Keratinocyte (primary cell): Measurements from ENCODE around the gene LPA. TPM values are rescaled to one million over a fixed set of nuclear protein-coding genes. Genes with fewer than 3 reads are reported as not detected.
"Not testable (repeated sequence)": the region's sequence is repeated elsewhere in the genome, so short reads cannot be mapped to it uniquely, and the experiment has no call there.

ENCODE experiments used
- DNase-seq: peaks from one replicate; pipeline ENCODE4 v3.0.0-alpha.2; 2011; ENCODE audit warnings: low read depth, missing footprints, low spot score
- FAIRE-seq: peaks from 2 replicates; lab custom pipeline; 2011; peaks lifted over from hg19 to GRCh38; lab: Jason Lieb, UNC
- H2AFZ ChIP-seq: 2 replicates; pipeline ENCODE4 v1.6.0; 2012; ENCODE audit warnings: low read length, control low read depth, inconsistent platforms; ENCODE audit not compliant: control insufficient read depth
- H3K27ac ChIP-seq: 2 replicates; pipeline ENCODE4 v1.5.1; 2011; ENCODE audit warnings: low read length; ENCODE audit not compliant: control insufficient read depth, insufficient read depth
- H3K27me3 ChIP-seq: 3 replicates; pipeline ENCODE4 v1.6.0; 2011; ENCODE audit warnings: low read length; ENCODE audit not compliant: control insufficient read depth, insufficient read depth; ENCODE audit errors: extremely low read depth
- H3K36me3 ChIP-seq, 2 experiments: 2 replicates in 1 of 2; 3 replicates in 1 of 2; pipeline ENCODE4 v1.5.1; 2011; ENCODE audit warnings: low read length in 2 of 2, mild to moderate bottlenecking in 1 of 2; ENCODE audit not compliant: control insufficient read depth in 2 of 2, insufficient read depth in 2 of 2; ENCODE audit errors: extremely low read depth in 1 of 2
- H3K4me1 ChIP-seq: 3 replicates; pipeline ENCODE4 v1.5.1; 2011; ENCODE audit warnings: low read length; ENCODE audit not compliant: control insufficient read depth, insufficient read depth; ENCODE audit errors: extremely low read depth
- H3K4me2 ChIP-seq: 3 replicates; pipeline ENCODE4 v1.6.0; 2011; ENCODE audit warnings: low read depth, low read length; ENCODE audit not compliant: control insufficient read depth, insufficient read depth; ENCODE audit errors: extremely low read depth
- H3K4me3 ChIP-seq, 3 experiments: fragments of 200-600 bp in 1 of 3; sonication (generic) in 1 of 3; 2 replicates in 2 of 3; 3 replicates in 1 of 3; pipeline ENCODE4 v1.5.1; 2011 to 2016; ENCODE audit warnings: low read length in 3 of 3, mild to moderate bottlenecking in 3 of 3, control low read depth in 2 of 3, inconsistent platforms in 1 of 3, low read depth in 1 of 3, mixed read lengths in 1 of 3, mixed run types in 1 of 3, moderate library complexity in 1 of 3; ENCODE audit not compliant: control insufficient read depth in 2 of 3, insufficient read depth in 2 of 3; ENCODE audit errors: extremely low read depth in 1 of 3
- H3K79me2 ChIP-seq: 2 replicates; pipeline ENCODE4 v1.6.0; 2012; ENCODE audit warnings: low read length; ENCODE audit not compliant: control insufficient read depth, insufficient read depth
- H3K9ac ChIP-seq: 3 replicates; pipeline ENCODE4 v1.6.0; 2011; ENCODE audit warnings: low read length; ENCODE audit not compliant: control insufficient read depth, insufficient read depth; ENCODE audit errors: extremely low read depth
- H3K9me1 ChIP-seq: 3 replicates; pipeline ENCODE4 v1.6.0; 2011; ENCODE audit warnings: low read length; ENCODE audit not compliant: control insufficient read depth, insufficient read depth; ENCODE audit errors: extremely low read depth
- H3K9me3 ChIP-seq: 2 replicates; pipeline ENCODE4 v1.5.1; 2012; ENCODE audit warnings: low read depth, low read length; ENCODE audit not compliant: control insufficient read depth
- H4K20me1 ChIP-seq: 3 replicates; pipeline ENCODE4 v1.6.0; 2011; ENCODE audit warnings: low read length; ENCODE audit not compliant: control insufficient read depth, insufficient read depth; ENCODE audit errors: extremely low read depth
- EZH2 ChIP-seq: IDR thresholded peaks from one replicate; pipeline ENCODE4 v1.6.1; 2012; ENCODE audit warnings: inconsistent platforms, mild to moderate bottlenecking, low read length, moderate library complexity
- dilution Hi-C: fragments of 300-500 bp; cut with MboI; formaldehyde crosslinking; loops from one replicate; pipeline ENCODE4 v1.7.0; 2020; ENCODE audit warnings: low sequenced_read_pairs; ENCODE audit not compliant: extremely low pct_ligation_motif_present
- polyA plus RNA-seq, 5 experiments: library from polyadenylated mRNA; depleted of rRNA in 3 of 5; stranded (reverse) in 3 of 5; stranded (forward) in 1 of 5; unstranded in 1 of 5; fragments of >200 nt; gene quantifications; 1 replicate in 1 of 5; 2 replicates in 3 of 5; 3 replicates in 1 of 5; pipeline versions ENCODE4 v1.2.1 to v1.2.3, GENCODE V29; 2011 to 2012; ENCODE audit warnings: missing spikeins in 2 of 5, low read depth in 1 of 5, low replicate concordance in 1 of 5
- TF ChIP-seq, protein P1 (sequence below), 3 experiments: IDR thresholded peaks in 1 of 3; conservative IDR thresholded peaks in 1 of 3; optimal IDR thresholded peaks in 1 of 3; 2 replicates in 2 of 3; 3 replicates in 1 of 3; pipeline versions ENCODE3 to v1.5.1; 2011; ENCODE audit warnings: low read length in 3 of 3, mild to moderate bottlenecking in 3 of 3, moderate library complexity in 2 of 3, control low read depth in 1 of 3, inconsistent platforms in 1 of 3; ENCODE audit not compliant: insufficient read depth in 2 of 3; ENCODE audit errors: extremely low read depth in 1 of 3

LPA gene
- polyA plus RNA-seq, 1 donor (not counting 4 experiments of a cell fraction or from before 2014, with no cell fraction given) = not detected

DNA sequence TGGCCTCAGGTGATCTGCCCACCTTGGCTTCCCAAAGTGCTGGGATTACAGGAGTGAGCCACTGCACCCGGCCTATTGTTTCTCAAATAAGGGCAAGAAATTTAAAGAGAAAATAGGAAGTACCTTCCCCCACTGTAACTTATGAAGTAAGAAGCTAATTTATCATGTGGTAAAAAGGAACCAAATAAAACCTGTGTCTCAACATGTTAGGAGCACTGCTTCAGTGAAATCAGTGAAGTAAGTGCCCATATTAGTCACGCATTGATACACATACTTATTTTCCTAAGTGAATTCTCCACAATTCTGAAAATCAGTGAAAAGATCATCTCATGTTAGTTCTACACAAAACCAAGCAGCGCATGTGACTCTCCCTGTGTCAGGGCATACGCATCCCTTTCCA is 14.2 kb upstream of the LPA start:
- H3K79me2 ChIP-seq = no peaks in the 10 kb centered on the region
- H3K4me1 ChIP-seq = no peaks in the 10 kb centered on the region
- H3K9me3 ChIP-seq = no peaks in the 10 kb centered on the region
- H2AFZ ChIP-seq = no peak overlapping the region
- no peak for FAIRE-seq
- H3K9me1 ChIP-seq = no peaks in the 10 kb centered on the region
- H3K36me3 ChIP-seq = no peaks in the 10 kb centered on the region
- no peak for DNase-seq
- H3K4me2 ChIP-seq = no peak overlapping the region
- no peaks in the 10 kb centered on the region for H4K20me1 ChIP-seq
- peaks cover 11% of the 10 kb centered on the region for H3K27me3 ChIP-seq
- TF ChIP-seq, protein P1, sequence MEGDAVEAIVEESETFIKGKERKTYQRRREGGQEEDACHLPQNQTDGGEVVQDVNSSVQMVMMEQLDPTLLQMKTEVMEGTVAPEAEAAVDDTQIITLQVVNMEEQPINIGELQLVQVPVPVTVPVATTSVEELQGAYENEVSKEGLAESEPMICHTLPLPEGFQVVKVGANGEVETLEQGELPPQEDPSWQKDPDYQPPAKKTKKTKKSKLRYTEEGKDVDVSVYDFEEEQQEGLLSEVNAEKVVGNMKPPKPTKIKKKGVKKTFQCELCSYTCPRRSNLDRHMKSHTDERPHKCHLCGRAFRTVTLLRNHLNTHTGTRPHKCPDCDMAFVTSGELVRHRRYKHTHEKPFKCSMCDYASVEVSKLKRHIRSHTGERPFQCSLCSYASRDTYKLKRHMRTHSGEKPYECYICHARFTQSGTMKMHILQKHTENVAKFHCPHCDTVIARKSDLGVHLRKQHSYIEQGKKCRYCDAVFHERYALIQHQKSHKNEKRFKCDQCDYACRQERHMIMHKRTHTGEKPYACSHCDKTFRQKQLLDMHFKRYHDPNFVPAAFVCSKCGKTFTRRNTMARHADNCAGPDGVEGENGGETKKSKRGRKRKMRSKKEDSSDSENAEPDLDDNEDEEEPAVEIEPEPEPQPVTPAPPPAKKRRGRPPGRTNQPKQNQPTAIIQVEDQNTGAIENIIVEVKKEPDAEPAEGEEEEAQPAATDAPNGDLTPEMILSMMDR (optimal IDR thresholded peaks at IDR 0.05 in 1 of 3, IDR thresholded peaks at IDR 0.05 in 1 of 3, conservative IDR thresholded peaks at IDR 0.05 in 1 of 3; ENCODE audit: extremely low read depth in 1 of 3, insufficient read depth in 2 of 3, low read length in 3 of 3) = no peak
- no peak for TF ChIP-seq EZH2
- H3K27ac ChIP-seq = no peak overlapping the region
- H3K4me3 ChIP-seq = no peak overlapping the region
- dilution Hi-C loops = no loop called here
- H3K9ac ChIP-seq = no peak overlapping the region

DNA sequence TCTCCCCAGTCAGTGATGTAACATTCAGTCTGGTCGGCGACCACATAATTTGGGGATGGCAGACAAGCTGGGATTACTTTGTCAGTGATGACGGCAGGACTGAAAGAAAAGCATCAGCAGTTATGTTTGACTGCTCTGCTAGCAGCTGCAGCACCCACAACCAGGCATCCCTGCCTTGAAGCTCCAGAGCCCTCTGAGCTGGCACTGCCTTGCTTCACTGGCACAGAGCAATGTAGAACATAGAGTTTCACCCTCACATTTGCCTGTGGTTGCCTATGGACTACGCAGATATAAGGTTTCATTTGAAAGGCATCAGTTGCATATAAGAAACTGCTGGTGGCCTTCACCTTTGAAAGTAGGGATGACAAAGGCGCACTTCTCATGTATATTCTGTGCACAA is 12.3 kb upstream of the LPA start:
- H3K4me1 ChIP-seq, dilution Hi-C loops, H3K79me2 ChIP-seq, H3K4me2 ChIP-seq, H3K9me3 ChIP-seq, H3K4me3 ChIP-seq, H4K20me1 ChIP-seq, H3K27ac ChIP-seq, DNase-seq, H2AFZ ChIP-seq, H3K36me3 ChIP-seq, FAIRE-seq, H3K9ac ChIP-seq, H3K9me1 ChIP-seq: not testable (repeated sequence)
- H3K27me3 ChIP-seq = peaks cover 11% of the 10 kb centered on the region

DNA sequence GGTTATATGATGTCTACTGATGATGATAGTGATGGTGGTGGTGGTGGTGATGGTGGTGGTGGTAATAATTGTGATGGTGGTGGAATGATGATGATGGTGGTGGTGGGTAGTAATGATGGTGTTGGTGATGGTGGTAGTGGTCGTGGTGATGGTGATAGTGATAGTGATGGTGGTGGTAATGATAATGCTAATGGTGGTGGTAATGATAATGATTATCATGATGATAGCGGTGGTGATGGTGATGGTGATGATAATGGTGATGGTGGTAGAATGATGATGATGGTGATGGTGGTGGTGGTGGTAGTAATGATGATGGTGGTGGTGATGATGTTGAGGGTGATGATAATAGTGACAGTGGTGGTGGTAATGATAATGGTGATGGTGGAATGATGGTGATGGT is 4.5 kb upstream of the LPA start:
- Histone ChIP-seq H3K9me3 (no peaks in the 10 kb centered on the region), H3K4me2 (no peak overlapping the region), H3K4me1 (no peaks in the 10 kb centered on the region), H3K36me3 (no peaks in the 10 kb centered on the region), H2AFZ (no peak overlapping the region), H3K4me3 (no peak overlapping the region), H4K20me1 (no peaks in the 10 kb centered on the region), H3K79me2 (no peaks in the 10 kb centered on the region), H3K27ac (no peak overlapping the region), H3K27me3 (no peaks in the 10 kb centered on the region), H3K9me1 (no peaks in the 10 kb centered on the region), H3K9ac (no peak overlapping the region)
- DNase-seq = no peak
- no peak for FAIRE-seq
- TF ChIP-seq, protein P1 (optimal IDR thresholded peaks at IDR 0.05 in 1 of 3, IDR thresholded peaks at IDR 0.05 in 1 of 3, conservative IDR thresholded peaks at IDR 0.05 in 1 of 3; ENCODE audit: extremely low read depth in 1 of 3, insufficient read depth in 2 of 3, low read length in 3 of 3) = no peak
- no peak for TF ChIP-seq EZH2
- dilution Hi-C loops = no loop called here
